Peyer's patch (tissue), 4 donors: ENCODE results near the gene COX6A2.

ENCODE experiments used
- CTCF ChIP-seq, 6 experiments: fragments of 450-650 bp in 4 of 6; fragments of 200-600 bp in 2 of 6; sonication (generic) in 1 of 6; IDR thresholded peaks; one replicate each; pipeline ENCODE4 v1.5.1; 2017 to 2019; ENCODE audit warnings: antibody characterized with exemption in 6 of 6, mild to moderate bottlenecking in 3 of 6, moderate library complexity in 1 of 6
- POLR2A ChIP-seq, 2 donors: fragments of 450-650 bp; IDR thresholded peaks; one replicate each; pipeline ENCODE4 v1.5.1; 2017; ENCODE audit warnings: antibody characterized with exemption in 2 of 2, mild to moderate bottlenecking in 2 of 2, moderate library complexity in 2 of 2

- TF ChIP-seq CTCF (IDR thresholded peaks at IDR 0.05) (no peak), POLR2A (IDR thresholded peaks at IDR 0.05) (no peak)
Measured at GRCh38 chr16:31386157-31386984, 41.8 kb downstream of the COX6A2 start.
